GM18951 (cell line): ENCODE results near the gene TP53TG3F.
"Not testable (repeated sequence)": the region's sequence is repeated elsewhere in the genome, so short reads cannot be mapped to it uniquely, and the experiment has no call there.

Source experiments
- in situ Hi-C: fragments of 300-500 bp; cut with MboI; formaldehyde crosslinking; loops from one replicate; pipeline ENCODE4 v1.12.0; 2022; ENCODE audit warnings: low sequenced_read_pairs, mixed read lengths, inconsistent platforms; ENCODE audit not compliant: unreplicated experiment

Gene TP53TG3F, protein sequence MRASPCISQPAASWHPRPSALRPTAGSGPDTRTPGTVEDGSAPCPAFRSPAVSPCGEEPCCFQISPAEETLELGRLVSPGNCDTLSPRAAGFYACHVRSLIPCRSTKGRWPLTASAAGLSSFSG

GRCh38 chr16:33459312-33459711, at the start of gene TP53TG3F:
TSS of gene TP53TG3F (plus strand) at chr16:33459612. CDS start at chr16:33459680, 68 bp downstream.
- in situ Hi-C loops: not testable (repeated sequence)

GRCh38 chr16:33491611-33492010, 32.2 kb downstream of the TP53TG3F start:
- in situ Hi-C loops: not testable (repeated sequence)

GRCh38 chr16:33507231-33507630, 47.8 kb downstream of the TP53TG3F start:
- in situ Hi-C loops: not testable (repeated sequence)

- in situ Hi-C loops: not testable (repeated sequence)
Measured at GRCh38 chr16:33509070-33509469, 49.7 kb downstream of the TP53TG3F start.

DNA sequence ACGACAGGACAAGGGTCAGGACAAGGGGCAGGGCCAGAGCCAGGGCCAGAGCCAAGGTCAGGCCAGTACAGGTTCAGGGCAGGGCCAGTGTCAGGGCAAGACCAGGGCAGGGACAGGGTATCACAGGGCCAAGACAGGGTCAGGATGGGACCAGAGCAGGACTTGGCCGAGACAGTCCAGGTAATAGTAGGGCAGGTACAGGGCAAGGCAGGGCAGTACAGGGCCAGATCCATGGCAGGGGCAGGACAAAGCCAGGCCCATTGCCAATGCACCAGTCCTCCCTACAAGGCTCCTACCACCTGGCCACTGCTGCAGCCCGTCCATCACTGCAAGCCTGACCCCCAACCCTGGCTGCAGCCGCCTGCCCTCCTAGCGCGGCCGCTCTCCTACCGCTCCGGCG, 50.5 kb downstream of the TP53TG3F start:
- in situ Hi-C loops: not testable (repeated sequence)
